Ishikawa (cell line): Measurements from ENCODE around the gene NPTX1.

Experiments
- CEBPB ChIP-seq: IDR thresholded peaks from 2 replicates; pipeline ENCODE4 v1.6.1; 2012
- CREB1 ChIP-seq: IDR thresholded peaks from 2 replicates; pipeline ENCODE4 v1.6.1; 2012; ENCODE audit warnings: low read depth
- EGR1 ChIP-seq: IDR thresholded peaks from 2 replicates; pipeline ENCODE4 v1.6.1; 2012
- EP300 ChIP-seq: IDR thresholded peaks from 2 replicates; pipeline ENCODE4 v1.6.1; 2012; ENCODE audit warnings: borderline replicate concordance
- FOXM1 ChIP-seq: IDR thresholded peaks from 2 replicates; pipeline ENCODE4 v1.6.1; 2012; ENCODE audit warnings: low read depth, borderline replicate concordance
- NFIC ChIP-seq: IDR thresholded peaks from 2 replicates; pipeline ENCODE4 v1.6.1; 2012
- RAD21 ChIP-seq: IDR thresholded peaks from 2 replicates; pipeline ENCODE4 v1.6.1; 2012; ENCODE audit warnings: low read depth
- REST ChIP-seq: IDR thresholded peaks from 2 replicates; pipeline ENCODE4 v1.6.1; 2012; ENCODE audit warnings: low read depth, mild to moderate bottlenecking
- TAF1 ChIP-seq: IDR thresholded peaks from 2 replicates; pipeline ENCODE4 v1.6.1; 2012; ENCODE audit warnings: low read depth, mild to moderate bottlenecking
- TCF12 ChIP-seq: IDR thresholded peaks from 2 replicates; pipeline ENCODE4 v1.6.1; 2012; ENCODE audit warnings: low read depth
- TEAD4 ChIP-seq: IDR thresholded peaks from 2 replicates; pipeline ENCODE4 v1.6.1; 2012
- USF1 ChIP-seq: IDR thresholded peaks from 2 replicates; pipeline ENCODE4 v1.6.1; 2012
- YY1 ChIP-seq: IDR thresholded peaks from 2 replicates; pipeline ENCODE4 v1.6.1; 2012; ENCODE audit warnings: low read depth
- ZBTB7A ChIP-seq: IDR thresholded peaks from 2 replicates; pipeline ENCODE4 v1.6.1; 2012; ENCODE audit warnings: low read depth
- TF ChIP-seq, protein P1 (sequence below): IDR thresholded peaks from 2 replicates; pipeline ENCODE4 v1.6.1; 2012

Gene NPTX1

DNA sequence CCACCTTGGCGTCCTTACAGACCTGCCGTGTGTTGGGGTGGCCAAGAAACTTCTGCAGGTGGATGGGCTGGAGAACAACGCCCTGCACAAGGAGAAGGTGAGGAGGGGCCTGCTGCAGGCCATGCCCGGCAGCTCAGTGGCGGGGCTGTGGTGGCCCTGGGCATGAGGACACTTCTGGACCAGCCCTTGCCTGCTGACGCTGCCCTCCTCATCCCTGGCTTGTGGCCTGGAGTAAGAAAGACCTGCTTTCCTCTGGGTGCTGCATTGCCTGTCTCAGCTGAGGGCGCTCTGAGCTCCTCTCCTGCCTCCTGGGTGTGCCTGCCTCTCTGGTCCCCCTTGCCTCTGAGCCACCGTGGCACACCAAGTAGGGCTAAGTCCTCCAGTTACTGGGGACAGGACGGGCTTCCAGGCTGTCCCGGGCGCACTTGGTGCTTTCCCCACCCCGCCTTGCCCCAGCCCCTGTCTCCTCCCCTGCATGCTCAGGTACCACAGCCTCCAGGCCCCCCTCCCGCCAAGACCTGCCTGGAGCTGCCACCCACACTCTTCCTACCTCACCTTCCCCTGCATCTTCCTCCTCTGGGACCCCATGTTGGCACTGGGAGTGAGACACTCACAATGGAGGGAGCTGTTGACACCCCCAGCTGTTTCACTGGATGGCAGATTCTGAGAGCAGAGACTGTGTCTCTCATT lies 52.7 kb downstream of the NPTX1 start:
- TF ChIP-seq, protein P1, sequence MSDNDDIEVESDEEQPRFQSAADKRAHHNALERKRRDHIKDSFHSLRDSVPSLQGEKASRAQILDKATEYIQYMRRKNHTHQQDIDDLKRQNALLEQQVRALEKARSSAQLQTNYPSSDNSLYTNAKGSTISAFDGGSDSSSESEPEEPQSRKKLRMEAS, result no peak
- no peak for TF ChIP-seq FOXM1
- no peak for TF ChIP-seq EP300

- TF ChIP-seq ZBTB7A (no peak), CEBPB (no peak), REST (no peak), FOXM1 (no peak), CREB1 (no peak), EP300 (no peak)
These were observed 53.4 kb downstream of the NPTX1 start for GRCh38 chr17:80422981-80423380.

- TF ChIP-seq CEBPB (no peak), TAF1 (no peak), TCF12 (no peak), REST (no peak), USF1 (no peak), TEAD4 (no peak), ZBTB7A (no peak), EP300 (no peak), YY1 (no peak), NFIC (no peak), FOXM1 (no peak), CREB1 (no peak), RAD21 (no peak)
- TF ChIP-seq, protein P1, result no peak
These were observed 54.1 kb downstream of the NPTX1 start for GRCh38 chr17:80422276-80422675.

- TF ChIP-seq TAF1 (no peak), TEAD4 (no peak), RAD21 (no peak), CEBPB (no peak), NFIC (no peak)
These were observed 54.9 kb downstream of the NPTX1 start for GRCh38 chr17:80421381-80422090.

GRCh38 chr17:80419255-80419654 lies 57.2 kb downstream of the NPTX1 start:
- TF ChIP-seq FOXM1 (no peak), USF1 (no peak), TCF12 (no peak), TEAD4 (no peak), RAD21 (no peak), CREB1 (no peak), CEBPB (no peak), ZBTB7A (no peak), TAF1 (no peak), YY1 (no peak)

DNA sequence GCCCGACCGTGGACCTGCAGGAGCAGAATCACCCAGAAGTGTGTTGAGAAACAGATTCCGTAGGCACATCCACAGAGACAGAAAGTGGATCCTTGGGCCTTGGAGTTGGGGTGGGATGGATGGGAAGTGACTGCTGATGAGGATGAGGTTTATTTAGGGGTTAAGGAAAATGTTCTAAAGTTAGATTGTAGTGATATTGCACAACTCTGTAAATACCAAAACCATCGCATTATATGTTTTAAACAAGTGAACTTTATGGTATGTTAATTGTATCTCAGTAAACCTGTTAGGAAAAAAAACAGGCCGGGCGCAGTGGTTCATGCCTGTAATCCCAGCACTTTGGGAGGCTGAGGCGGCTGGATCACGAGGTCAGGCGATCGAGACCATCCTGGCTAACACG lies 57.8 kb downstream of the NPTX1 start:
- TF ChIP-seq, protein P1, result no peak
- TF ChIP-seq TCF12, result no peak
- no peak for TF ChIP-seq USF1
- TF ChIP-seq EP300, result no peak
- TF ChIP-seq FOXM1, result no peak
- TF ChIP-seq TAF1, result no peak
- no peak for TF ChIP-seq REST
- no peak for TF ChIP-seq CREB1
- no peak for TF ChIP-seq RAD21
- TF ChIP-seq CEBPB, result no peak
- TF ChIP-seq NFIC, result no peak
- no peak for TF ChIP-seq ZBTB7A
- TF ChIP-seq YY1, result no peak
- no peak for TF ChIP-seq EGR1
- TF ChIP-seq TEAD4, result no peak
